CD14-positive monocyte (primary cell): Measurements from ENCODE around the gene CHST15. TPM values are rescaled to one million over a fixed set of nuclear protein-coding genes. Genes with fewer than 3 reads are reported as not detected.
A peak's percentile ranks its signal among the peaks of the same experiment; 100 is the strongest.

Experiments
- DNase-seq, 3 donors: peaks; one replicate each; pipeline ENCODE4 v3.0.0-alpha.2; 2011 to 2022
- H2AFZ ChIP-seq: 2 replicates; pipeline ENCODE4 v1.6.0; 2012; ENCODE audit warnings: mild to moderate bottlenecking, low read depth, low read length, inconsistent platforms; ENCODE audit not compliant: insufficient read depth, poor library complexity, severe bottlenecking
- H3K27ac ChIP-seq, 2 donors: 1 replicate in 1 of 2; 2 replicates in 1 of 2; pipeline ENCODE4 v1.5.1; 2012 to 2013; ENCODE audit warnings: low read length in 2 of 2, control low read depth in 1 of 2, inconsistent platforms in 1 of 2, low read depth in 1 of 2, mild to moderate bottlenecking in 1 of 2
- H3K27me3 ChIP-seq, 2 donors: one replicate each; pipeline versions ENCODE4 v1.6.0 to v1.6.1; 2011 to 2013; ENCODE audit warnings: low read length in 2 of 2; ENCODE audit not compliant: control insufficient read depth in 2 of 2, insufficient read depth in 2 of 2
- H3K36me3 ChIP-seq, 2 donors: replicated peaks in 1 of 2; 1 replicate in 1 of 2; 2 replicates in 1 of 2; pipeline versions ENCODE4 v1.5.1 to v1.6.1; 2012 to 2013; ENCODE audit warnings: low read length in 2 of 2, control low read depth in 1 of 2, inconsistent platforms in 1 of 2, mild to moderate bottlenecking in 1 of 2; ENCODE audit not compliant: insufficient read depth in 2 of 2, control insufficient read depth in 1 of 2
- H3K4me1 ChIP-seq, 2 donors: 1 replicate in 1 of 2; 2 replicates in 1 of 2; pipeline versions ENCODE4 v1.5.1 to v1.6.1; 2012 to 2013; ENCODE audit warnings: low read length in 2 of 2, control low read depth in 1 of 2, inconsistent platforms in 1 of 2, mild to moderate bottlenecking in 1 of 2, moderate library complexity in 1 of 2; ENCODE audit not compliant: insufficient read depth in 2 of 2, control insufficient read depth in 1 of 2
- H3K4me2 ChIP-seq: replicated peaks from 2 replicates; pipeline ENCODE3; 2012; ENCODE audit warnings: low read length, moderate library complexity, mild to moderate bottlenecking; ENCODE audit not compliant: poor library complexity, severe bottlenecking; ENCODE audit errors: extremely low read depth
- H3K4me3 ChIP-seq, 3 experiments: fragments of 200-600 bp in 1 of 3; sonication (generic) in 1 of 3; replicated peaks in 1 of 3; 1 replicate in 2 of 3; 2 replicates in 1 of 3; pipeline ENCODE4 v1.5.1; 2011 to 2013; ENCODE audit warnings: low read length in 3 of 3, mild to moderate bottlenecking in 3 of 3, control low read depth in 2 of 3, low read depth in 2 of 3, inconsistent platforms in 1 of 3, moderate library complexity in 1 of 3
- H3K79me2 ChIP-seq: 2 replicates; pipeline ENCODE4 v1.6.0; 2012; ENCODE audit warnings: mild to moderate bottlenecking, control low read depth, inconsistent platforms, low read length, moderate library complexity; ENCODE audit not compliant: insufficient read depth
- H3K9ac ChIP-seq: 2 replicates; pipeline ENCODE4 v1.6.0; 2017; ENCODE audit warnings: low read length, mild to moderate bottlenecking; ENCODE audit not compliant: insufficient read depth, poor library complexity, severe bottlenecking
- H3K9me3 ChIP-seq, 2 donors: replicated peaks in 1 of 2; 1 replicate in 1 of 2; 2 replicates in 1 of 2; pipeline versions ENCODE4 v1.5.1 to v1.6.1; 2012 to 2013; ENCODE audit warnings: low read length in 2 of 2, control low read depth in 1 of 2; ENCODE audit not compliant: control insufficient read depth in 1 of 2, insufficient read depth in 1 of 2
- H4K20me1 ChIP-seq: 2 replicates; pipeline ENCODE4 v1.6.0; 2012; ENCODE audit warnings: mild to moderate bottlenecking, low read length, control low read depth, moderate library complexity; ENCODE audit not compliant: insufficient read depth
- H3K27ac Mint-ChIP-seq, 7 donors: one replicate each; pipeline ENCODE4 v1.8.0; 2020; ENCODE audit warnings: mild to moderate bottlenecking in 7 of 7, mixed read lengths in 7 of 7, moderate library complexity in 6 of 7, inconsistent platforms in 2 of 7
- H3K27me3 Mint-ChIP-seq, 3 donors: one replicate each; pipeline ENCODE4 v1.8.0; 2021 to 2022; ENCODE audit warnings: low read depth in 3 of 3, mild to moderate bottlenecking in 3 of 3, mixed read lengths in 3 of 3, moderate library complexity in 3 of 3, inconsistent platforms in 1 of 3
- H3K36me3 Mint-ChIP-seq, 2 donors: one replicate each; pipeline ENCODE4 v1.8.0; 2020; ENCODE audit warnings: mixed read lengths in 2 of 2, inconsistent platforms in 1 of 2, mild to moderate bottlenecking in 1 of 2
- H3K4me1 Mint-ChIP-seq: one replicate; pipeline ENCODE4 v1.8.0; 2020; ENCODE audit warnings: mild to moderate bottlenecking, mixed read lengths
- H3K4me3 Mint-ChIP-seq, 2 donors: one replicate each; pipeline ENCODE4 v1.8.0; 2020; ENCODE audit warnings: mild to moderate bottlenecking in 2 of 2, mixed read lengths in 2 of 2, moderate library complexity in 1 of 2
- H3K9me3 Mint-ChIP-seq, 7 donors: one replicate each; pipeline ENCODE4 v1.8.0; 2020 to 2022; ENCODE audit warnings: mixed read lengths in 7 of 7, mild to moderate bottlenecking in 6 of 7, moderate library complexity in 6 of 7, inconsistent platforms in 2 of 7
- WGBS: methylation state at CpG from one replicate; pipeline ENCODE4 v1.1.5; 2013; ENCODE audit warnings: missing lambda C conversion rate; ENCODE audit not compliant: insufficient coverage; 5-methylcytosine and 5-hydroxymethylcytosine counted together
- intact Hi-C, 2 donors: fragments of 100-400 bp; cut with micrococcal nuclease; formaldehyde crosslinking; loops; one replicate each; pipeline versions ENCODE4 v1.15.0 to v1.15.1; 2023
- polyA plus RNA-seq, 3 donors: library from polyadenylated mRNA; depleted of rRNA in 1 of 3; unstranded in 2 of 3; stranded (reverse) in 1 of 3; fragments of 300-500 nt in 2 of 3; fragments of >200 nt in 1 of 3; fragmentation: Illumina TruSeq in 2 of 3; gene quantifications; 1 replicate in 2 of 3; 2 replicates in 1 of 3; pipeline ENCODE4 v1.2.3, GENCODE V29; 2012 to 2021
- TF ChIP-seq, protein P1 (sequence below): fragments of 200-600 bp; IDR thresholded peaks from one replicate; pipeline ENCODE4 v1.8.0; 2022; ENCODE audit warnings: antibody characterized with exemption, mild to moderate bottlenecking

Gene CHST15
- polyA plus RNA-seq, 3 donors: 54.4 to 106 (median 87.5) TPM

DNA sequence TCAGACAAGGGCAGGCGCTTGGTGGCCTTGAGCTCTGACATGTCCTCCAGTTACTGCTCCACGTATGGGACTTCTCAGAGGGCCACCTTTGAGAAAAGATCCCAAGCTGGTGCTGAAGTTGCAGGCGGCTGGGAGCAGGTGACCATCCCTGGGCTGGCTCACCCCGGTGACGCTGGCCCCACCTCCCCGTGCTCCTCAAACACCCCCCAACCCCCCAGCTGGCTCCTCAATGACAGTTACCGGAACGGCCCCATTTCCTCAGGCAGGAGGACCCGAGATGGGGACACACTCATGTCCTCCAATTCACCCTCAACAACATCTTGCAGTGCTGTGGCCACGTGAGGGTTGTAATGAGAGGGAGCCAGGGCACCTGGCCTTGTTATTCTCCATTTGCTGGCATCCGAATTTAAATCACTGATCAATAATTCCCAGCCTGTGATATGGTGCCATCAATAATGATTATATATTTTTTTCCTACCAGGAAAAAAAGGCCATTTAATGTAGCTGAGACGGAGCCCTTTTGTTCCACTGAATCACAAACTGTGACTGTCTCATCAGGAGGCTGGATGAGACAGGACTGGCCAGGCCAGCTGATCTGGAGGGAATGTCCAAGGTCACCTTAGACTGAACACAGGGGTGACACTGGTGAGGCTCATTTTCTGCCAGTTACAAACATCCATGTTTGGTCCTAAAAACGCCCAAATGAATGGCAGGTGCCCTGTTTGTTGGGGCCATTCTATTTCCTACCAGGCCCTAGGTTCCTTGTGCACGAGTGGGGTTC, 64.5 kb downstream of the CHST15 start:
- Histone ChIP-seq H3K4me3 (no peak overlapping the region), H3K4me1 (peaks cover 24 to 35% of the 10 kb centered on the region in 2 donors), H3K27ac (no peak overlapping the region), H3K36me3 (peaks cover 56 to 94% of the 10 kb centered on the region in 2 donors), H3K27me3 (peaks cover 0 to 9% of the 10 kb centered on the region in 2 donors), H3K4me2 (no peak overlapping the region), H3K79me2 (no peaks in the 10 kb centered on the region), H3K9me3 (no peaks in the 10 kb centered on the region), H3K9ac (no peak overlapping the region), H4K20me1 (peaks cover 57% of the 10 kb centered on the region), H2AFZ (no peak overlapping the region)
- Mint-ChIP-seq H3K9me3 (peaks cover 0 to 3% (median 0%) of the 10 kb centered on the region in 7 donors), H3K4me3 (no peak overlapping the region), H3K36me3 (peaks cover 97 to 98% of the 10 kb centered on the region in 2 donors), H3K27me3 (peaks cover 2 to 30% (median 18%) of the 10 kb centered on the region in 3 donors), H3K4me1 (peaks cover 29% of the 10 kb centered on the region), H3K27ac (peak overlapping the region in 1 of 7 donors; percentile 21)
- TF ChIP-seq, protein P1, sequence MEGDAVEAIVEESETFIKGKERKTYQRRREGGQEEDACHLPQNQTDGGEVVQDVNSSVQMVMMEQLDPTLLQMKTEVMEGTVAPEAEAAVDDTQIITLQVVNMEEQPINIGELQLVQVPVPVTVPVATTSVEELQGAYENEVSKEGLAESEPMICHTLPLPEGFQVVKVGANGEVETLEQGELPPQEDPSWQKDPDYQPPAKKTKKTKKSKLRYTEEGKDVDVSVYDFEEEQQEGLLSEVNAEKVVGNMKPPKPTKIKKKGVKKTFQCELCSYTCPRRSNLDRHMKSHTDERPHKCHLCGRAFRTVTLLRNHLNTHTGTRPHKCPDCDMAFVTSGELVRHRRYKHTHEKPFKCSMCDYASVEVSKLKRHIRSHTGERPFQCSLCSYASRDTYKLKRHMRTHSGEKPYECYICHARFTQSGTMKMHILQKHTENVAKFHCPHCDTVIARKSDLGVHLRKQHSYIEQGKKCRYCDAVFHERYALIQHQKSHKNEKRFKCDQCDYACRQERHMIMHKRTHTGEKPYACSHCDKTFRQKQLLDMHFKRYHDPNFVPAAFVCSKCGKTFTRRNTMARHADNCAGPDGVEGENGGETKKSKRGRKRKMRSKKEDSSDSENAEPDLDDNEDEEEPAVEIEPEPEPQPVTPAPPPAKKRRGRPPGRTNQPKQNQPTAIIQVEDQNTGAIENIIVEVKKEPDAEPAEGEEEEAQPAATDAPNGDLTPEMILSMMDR: no peak
- WGBS: 98% methylated on average over 4 of the region's 14 CpGs
- intact Hi-C loops: loop anchor here in 1 of 2 donors (5.0 to 10.0 kb wide), 3 partner anchors 43 to 366 kb away; no protein-coding TSS in a partner anchor
- no peak for DNase-seq

DNA sequence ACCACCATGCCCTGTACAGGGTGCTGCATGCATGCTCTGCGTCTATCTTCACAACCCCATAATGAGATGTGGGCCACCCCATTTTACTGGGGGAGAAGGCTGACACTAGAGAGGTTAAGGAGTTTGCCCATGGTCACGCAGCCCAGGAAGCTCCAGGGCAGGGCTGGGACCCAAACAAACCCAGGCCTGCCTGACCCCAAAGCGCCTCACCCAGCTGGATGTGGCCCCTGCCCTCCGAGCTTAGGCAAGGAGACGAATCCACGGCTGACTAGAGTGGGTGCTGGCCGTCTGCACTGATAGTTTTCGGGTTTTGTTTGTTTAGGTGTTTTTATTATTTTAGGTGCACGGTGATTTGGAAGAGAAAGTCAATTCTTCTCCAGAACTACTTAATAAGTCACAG, 65.7 kb downstream of the CHST15 start:
- no peak overlapping the region for H3K4me2 ChIP-seq
- H3K36me3 ChIP-seq: peaks cover 51 to 96% of the 10 kb centered on the region in 2 donors
- Mint-ChIP-seq H3K4me1 (peaks cover 17% of the 10 kb centered on the region), H3K27ac (no peak overlapping the region), H3K27me3 (peaks cover 3 to 31% (median 23%) of the 10 kb centered on the region in 3 donors), H3K9me3 (peaks cover 0 to 3% (median 0%) of the 10 kb centered on the region in 7 donors), H3K36me3 (peaks cover 95 to 96% of the 10 kb centered on the region in 2 donors), H3K4me3 (no peak overlapping the region)
- H3K9me3 ChIP-seq: no peaks in the 10 kb centered on the region
- WGBS: 92% methylated on average over 6 of the region's 9 CpGs
- no peak overlapping the region for H2AFZ ChIP-seq
- H4K20me1 ChIP-seq: peaks cover 67% of the 10 kb centered on the region
- intact Hi-C loops: loop anchor here in 1 of 2 donors (5.0 to 10.0 kb wide), 3 partner anchors 45 to 367 kb away; no protein-coding TSS in a partner anchor
- peaks cover 0 to 11% of the 10 kb centered on the region in 2 donors for H3K27me3 ChIP-seq
- DNase-seq: no peak
- H3K79me2 ChIP-seq: no peaks in the 10 kb centered on the region
- H3K9ac ChIP-seq: no peak overlapping the region
- H3K27ac ChIP-seq: no peak overlapping the region
- TF ChIP-seq, protein P1: no peak
- no peak overlapping the region for H3K4me3 ChIP-seq
- H3K4me1 ChIP-seq: peaks cover 12 to 23% of the 10 kb centered on the region in 2 donors
